ENCODE measurements around the gene SH2D1A. TPM values are rescaled to one million over a fixed set of nuclear protein-coding genes. Genes with fewer than 3 reads are reported as not detected.

Gene SH2D1A
- total and polyA plus RNA-seq, 2 donors from 2014 or later, result 2.7 TPM; not detected in 1

GRCh38 chrX:124348182-124348581 lies 1.8 kb downstream of the SH2D1A start:
- no peak overlapping the region for H3K27ac ChIP-seq (ENCODE audit: low read depth in 2 of 2, low read length in 2 of 2)
- no peaks in the 10 kb centered on the region for H3K27me3 ChIP-seq (ENCODE audit: control insufficient read depth, insufficient read depth, low read length)
- H3K4me3 ChIP-seq (ENCODE audit: low read length in 3 of 3), result no peak overlapping the region
- no peaks in the 10 kb centered on the region for H3K4me1 ChIP-seq (ENCODE audit: control insufficient read depth in 2 of 3, insufficient read depth in 2 of 3, low read depth in 1 of 3, low read length in 3 of 3)
- intact Hi-C loops (cut with DNase I), result no loop called here
- no peaks in the 10 kb centered on the region for H3K36me3 ChIP-seq (ENCODE audit: control insufficient read depth in 2 of 3, insufficient read depth in 3 of 3, low read length in 3 of 3)
- DNase-seq (no peak), FAIRE-seq (no peak)
- H3K9me3 ChIP-seq (ENCODE audit: control insufficient read depth in 2 of 3, insufficient read depth in 1 of 3, low read length in 3 of 3), result no peaks in the 10 kb centered on the region
- TF ChIP-seq, protein P1, sequence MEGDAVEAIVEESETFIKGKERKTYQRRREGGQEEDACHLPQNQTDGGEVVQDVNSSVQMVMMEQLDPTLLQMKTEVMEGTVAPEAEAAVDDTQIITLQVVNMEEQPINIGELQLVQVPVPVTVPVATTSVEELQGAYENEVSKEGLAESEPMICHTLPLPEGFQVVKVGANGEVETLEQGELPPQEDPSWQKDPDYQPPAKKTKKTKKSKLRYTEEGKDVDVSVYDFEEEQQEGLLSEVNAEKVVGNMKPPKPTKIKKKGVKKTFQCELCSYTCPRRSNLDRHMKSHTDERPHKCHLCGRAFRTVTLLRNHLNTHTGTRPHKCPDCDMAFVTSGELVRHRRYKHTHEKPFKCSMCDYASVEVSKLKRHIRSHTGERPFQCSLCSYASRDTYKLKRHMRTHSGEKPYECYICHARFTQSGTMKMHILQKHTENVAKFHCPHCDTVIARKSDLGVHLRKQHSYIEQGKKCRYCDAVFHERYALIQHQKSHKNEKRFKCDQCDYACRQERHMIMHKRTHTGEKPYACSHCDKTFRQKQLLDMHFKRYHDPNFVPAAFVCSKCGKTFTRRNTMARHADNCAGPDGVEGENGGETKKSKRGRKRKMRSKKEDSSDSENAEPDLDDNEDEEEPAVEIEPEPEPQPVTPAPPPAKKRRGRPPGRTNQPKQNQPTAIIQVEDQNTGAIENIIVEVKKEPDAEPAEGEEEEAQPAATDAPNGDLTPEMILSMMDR (IDR thresholded peaks at IDR 0.05; ENCODE audit: borderline replicate concordance, extremely low read depth, insufficient read depth), result no peak
- no peak overlapping the region for H3K9ac ChIP-seq (ENCODE audit: low read length in 3 of 3)

- TF ChIP-seq, protein P1 (IDR thresholded peaks at IDR 0.05; ENCODE audit: borderline replicate concordance, extremely low read depth, insufficient read depth), result no peak
- no peaks in the 10 kb centered on the region for H3K36me3 ChIP-seq (ENCODE audit: control insufficient read depth in 2 of 3, insufficient read depth in 3 of 3, low read length in 3 of 3)
- FAIRE-seq (no peak), DNase-seq (no peak)
- intact Hi-C loops (cut with DNase I), result no loop called here
- no peak overlapping the region for H3K4me3 ChIP-seq (ENCODE audit: low read length in 3 of 3)
- no peaks in the 10 kb centered on the region for H3K4me1 ChIP-seq (ENCODE audit: control insufficient read depth in 2 of 3, insufficient read depth in 2 of 3, low read depth in 1 of 3, low read length in 3 of 3)
- no peak overlapping the region for H3K27ac ChIP-seq (ENCODE audit: low read depth in 2 of 2, low read length in 2 of 2)
- H3K27me3 ChIP-seq (ENCODE audit: control insufficient read depth, insufficient read depth, low read length), result no peaks in the 10 kb centered on the region
- no peak overlapping the region for H3K9ac ChIP-seq (ENCODE audit: low read length in 3 of 3)
- no peaks in the 10 kb centered on the region for H3K9me3 ChIP-seq (ENCODE audit: control insufficient read depth in 2 of 3, insufficient read depth in 1 of 3, low read length in 3 of 3)
These were observed 2.6 kb downstream of the SH2D1A start for GRCh38 chrX:124348885-124349453.

GRCh38 chrX:124354648-124355047 lies 8.3 kb downstream of the SH2D1A start:
- H3K4me1 ChIP-seq (ENCODE audit: control insufficient read depth in 2 of 3, insufficient read depth in 2 of 3, low read depth in 1 of 3, low read length in 3 of 3), result no peaks in the 10 kb centered on the region
- no peaks in the 10 kb centered on the region for H3K9me3 ChIP-seq (ENCODE audit: control insufficient read depth in 2 of 3, insufficient read depth in 1 of 3, low read length in 3 of 3)
- no peak for DNase-seq
- no peak overlapping the region for H3K9ac ChIP-seq (ENCODE audit: low read length in 3 of 3)
- no peak overlapping the region for H3K27ac ChIP-seq (ENCODE audit: low read depth in 2 of 2, low read length in 2 of 2)
- H3K27me3 ChIP-seq (ENCODE audit: control insufficient read depth, insufficient read depth, low read length), result no peaks in the 10 kb centered on the region
- TF ChIP-seq, protein P1 (IDR thresholded peaks at IDR 0.05; ENCODE audit: borderline replicate concordance, extremely low read depth, insufficient read depth), result no peak
- peak; percentile 90 for FAIRE-seq
- no peaks in the 10 kb centered on the region for H3K36me3 ChIP-seq (ENCODE audit: control insufficient read depth in 2 of 3, insufficient read depth in 3 of 3, low read length in 3 of 3)
- intact Hi-C loops (cut with DNase I), result no loop called here
- no peak overlapping the region for H3K4me3 ChIP-seq (ENCODE audit: low read length in 3 of 3)

Data from kidney (tissue), 14 donors.